AG04449 (cell line): ENCODE measurements around the gene PDGFD.

Source experiments
- CTCF ChIA-PET: fragments of 350-600 bp; formaldehyde crosslinking; extraction: SDS; loops from one replicate; lab custom pipeline; 2021; ENCODE audit warnings: antibody characterized with exemption; lab: Yijun Ruan, JAX
- POLR2A ChIA-PET: fragments of 400-600, 350-600 bp; formaldehyde crosslinking; extraction: SDS; loops from one replicate; lab custom pipeline; 2020; ENCODE audit warnings: antibody characterized with exemption, inconsistent platforms; lab: Yijun Ruan, JAX
- DNase-seq: peaks from one replicate; pipeline ENCODE4 v3.0.0-alpha.2; 2010; ENCODE audit warnings: low read depth, low spot score
- H3K4me3 ChIP-seq: 2 replicates; pipeline ENCODE4 v1.5.1; 2011; ENCODE audit warnings: low read depth, mild to moderate bottlenecking, control low read depth, low read length
- TF ChIP-seq, protein P1 (sequence below): IDR thresholded peaks from one replicate; pipeline ENCODE4 v1.5.1; 2011; ENCODE audit warnings: mild to moderate bottlenecking, moderate library complexity, low read length, control low read depth, inconsistent platforms; ENCODE audit not compliant: insufficient read depth; ENCODE audit errors: missing control alignments

PDGFD gene

DNA sequence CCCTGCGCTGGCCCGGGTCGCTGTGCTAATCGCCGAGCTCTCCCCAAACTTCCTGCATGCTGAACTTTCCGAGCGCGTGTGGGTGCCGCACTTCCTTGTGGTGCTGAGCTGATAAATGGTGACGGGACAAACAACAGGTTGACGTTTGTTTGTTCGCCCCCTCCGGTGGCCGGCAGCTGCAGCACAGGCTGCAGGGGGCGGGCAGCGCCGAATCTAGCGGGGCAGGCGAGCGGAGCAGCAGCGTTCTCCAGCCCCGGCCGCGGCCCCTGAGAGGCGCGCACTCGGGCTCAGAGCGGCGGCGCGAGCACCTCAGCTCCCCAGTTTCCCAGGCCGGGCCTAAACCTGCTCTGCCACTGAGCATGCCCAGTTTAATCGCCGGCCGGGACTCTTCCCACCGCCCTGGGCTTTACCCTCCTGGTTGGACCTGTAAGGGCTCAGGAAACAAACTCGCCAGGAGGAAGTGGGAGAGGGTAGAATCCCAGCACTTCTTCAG, at the start of gene PDGFD:
Gene PDGFD (minus strand): TSS at position 120 of the 493 bp plus-strand sequence.
- ChIA-PET CTCF (interaction anchor here (0.8 to 2.0 kb wide), 10 partner anchors 9 to 1699 kb away, joined by 3 to 8 read pairs (median 3); no protein-coding TSS in a partner anchor), POLR2A (no interaction called here)
- DNase-seq: no peak
- peak within 1 kb of the TSS; percentile 65 for H3K4me3 ChIP-seq
- TF ChIP-seq, protein P1, sequence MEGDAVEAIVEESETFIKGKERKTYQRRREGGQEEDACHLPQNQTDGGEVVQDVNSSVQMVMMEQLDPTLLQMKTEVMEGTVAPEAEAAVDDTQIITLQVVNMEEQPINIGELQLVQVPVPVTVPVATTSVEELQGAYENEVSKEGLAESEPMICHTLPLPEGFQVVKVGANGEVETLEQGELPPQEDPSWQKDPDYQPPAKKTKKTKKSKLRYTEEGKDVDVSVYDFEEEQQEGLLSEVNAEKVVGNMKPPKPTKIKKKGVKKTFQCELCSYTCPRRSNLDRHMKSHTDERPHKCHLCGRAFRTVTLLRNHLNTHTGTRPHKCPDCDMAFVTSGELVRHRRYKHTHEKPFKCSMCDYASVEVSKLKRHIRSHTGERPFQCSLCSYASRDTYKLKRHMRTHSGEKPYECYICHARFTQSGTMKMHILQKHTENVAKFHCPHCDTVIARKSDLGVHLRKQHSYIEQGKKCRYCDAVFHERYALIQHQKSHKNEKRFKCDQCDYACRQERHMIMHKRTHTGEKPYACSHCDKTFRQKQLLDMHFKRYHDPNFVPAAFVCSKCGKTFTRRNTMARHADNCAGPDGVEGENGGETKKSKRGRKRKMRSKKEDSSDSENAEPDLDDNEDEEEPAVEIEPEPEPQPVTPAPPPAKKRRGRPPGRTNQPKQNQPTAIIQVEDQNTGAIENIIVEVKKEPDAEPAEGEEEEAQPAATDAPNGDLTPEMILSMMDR: peak; percentile 59

GRCh38 chr11:104206936-104207335, 43.0 kb upstream of the PDGFD start:
- ChIA-PET POLR2A (no interaction called here), CTCF (no interaction called here)
- DNase-seq: no peak
- no peak overlapping the region for H3K4me3 ChIP-seq
- TF ChIP-seq, protein P1: no peak

GRCh38 chr11:104205838-104206237, 41.9 kb upstream of the PDGFD start:
- CTCF ChIA-PET: no interaction called here
- TF ChIP-seq, protein P1: no peak

GRCh38 chr11:104200688-104201087, 36.7 kb upstream of the PDGFD start:
- TF ChIP-seq, protein P1: no peak
- ChIA-PET CTCF (no interaction called here), POLR2A (no interaction called here)
- no peak overlapping the region for H3K4me3 ChIP-seq
- DNase-seq: no peak

More at GRCh38 chr11:104205838-104206237, 41.9 kb upstream of the PDGFD start:
- POLR2A ChIA-PET: no interaction called here
- no peak for DNase-seq
- H3K4me3 ChIP-seq: no peak overlapping the region

GRCh38 chr11:104199053-104199452, 35.1 kb upstream of the PDGFD start:
- H3K4me3 ChIP-seq: no peak overlapping the region
- no peak for DNase-seq
- CTCF ChIA-PET: no interaction called here
- POLR2A ChIA-PET: no interaction called here
- TF ChIP-seq, protein P1: no peak

DNA sequence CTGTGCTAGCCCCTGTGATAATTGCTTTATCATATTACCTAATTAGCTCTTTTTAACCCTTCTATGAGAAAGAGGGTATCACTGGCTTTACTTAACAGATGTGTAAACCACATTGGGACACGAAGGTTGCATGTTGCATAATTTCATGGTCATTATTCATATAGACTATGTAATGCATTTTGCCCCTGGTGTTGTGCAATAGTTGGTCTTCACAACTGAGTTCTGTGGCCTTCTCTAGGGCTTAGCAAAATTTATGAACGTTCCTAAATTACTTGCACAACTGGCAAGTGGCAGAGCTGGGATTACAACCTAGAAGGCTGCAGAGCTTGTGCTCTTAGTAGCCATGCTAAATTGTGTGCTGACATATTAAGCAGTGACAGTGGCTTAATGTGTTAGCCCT, 34.6 kb upstream of the PDGFD start:
- ChIA-PET POLR2A (no interaction called here), CTCF (interaction anchor here (1.2 kb wide), 1 partner anchor 11 kb away, joined by 3 read pairs; no protein-coding TSS in a partner anchor)
- TF ChIP-seq, protein P1: no peak
- DNase-seq: no peak
- no peak overlapping the region for H3K4me3 ChIP-seq
